ENCODE data around the gene FATE1.

- TF ChIP-seq, protein P1, sequence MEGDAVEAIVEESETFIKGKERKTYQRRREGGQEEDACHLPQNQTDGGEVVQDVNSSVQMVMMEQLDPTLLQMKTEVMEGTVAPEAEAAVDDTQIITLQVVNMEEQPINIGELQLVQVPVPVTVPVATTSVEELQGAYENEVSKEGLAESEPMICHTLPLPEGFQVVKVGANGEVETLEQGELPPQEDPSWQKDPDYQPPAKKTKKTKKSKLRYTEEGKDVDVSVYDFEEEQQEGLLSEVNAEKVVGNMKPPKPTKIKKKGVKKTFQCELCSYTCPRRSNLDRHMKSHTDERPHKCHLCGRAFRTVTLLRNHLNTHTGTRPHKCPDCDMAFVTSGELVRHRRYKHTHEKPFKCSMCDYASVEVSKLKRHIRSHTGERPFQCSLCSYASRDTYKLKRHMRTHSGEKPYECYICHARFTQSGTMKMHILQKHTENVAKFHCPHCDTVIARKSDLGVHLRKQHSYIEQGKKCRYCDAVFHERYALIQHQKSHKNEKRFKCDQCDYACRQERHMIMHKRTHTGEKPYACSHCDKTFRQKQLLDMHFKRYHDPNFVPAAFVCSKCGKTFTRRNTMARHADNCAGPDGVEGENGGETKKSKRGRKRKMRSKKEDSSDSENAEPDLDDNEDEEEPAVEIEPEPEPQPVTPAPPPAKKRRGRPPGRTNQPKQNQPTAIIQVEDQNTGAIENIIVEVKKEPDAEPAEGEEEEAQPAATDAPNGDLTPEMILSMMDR (conservative IDR thresholded peaks at IDR 0.05 in 1 of 2, IDR thresholded peaks at IDR 0.05 in 1 of 2; ENCODE audit: low read depth in 1 of 2, low read length in 2 of 2), result no peak
- TF ChIP-seq EZH2 (IDR thresholded peaks at IDR 0.05; ENCODE audit: low read length, missing control alignments), result no peak
Observed at GRCh38 chrX:151687635-151688034, 28.2 kb upstream of the FATE1 start.

All from fibroblast of lung (primary cell).